HFFc6 (cell line): ENCODE results near the gene ZNF784. TPM values are rescaled to one million over a fixed set of nuclear protein-coding genes. Genes with fewer than 3 reads are reported as not detected.

Source experiments
- DNase-seq: peaks from one replicate; pipeline ENCODE4 v3.0.0-alpha.2; 2018
- H3K27ac Mint-ChIP-seq: 2 replicates; pipeline ENCODE4 v1.8.0; 2020; ENCODE audit warnings: mild to moderate bottlenecking, mixed read lengths
- H3K27me3 Mint-ChIP-seq: 2 replicates; pipeline ENCODE4 v1.8.0; 2021; ENCODE audit warnings: mild to moderate bottlenecking, moderate library complexity, mixed read lengths; ENCODE audit not compliant: insufficient read depth
- H3K36me3 Mint-ChIP-seq: 2 replicates; pipeline ENCODE4 v1.8.0; 2021; ENCODE audit warnings: low read depth, mixed read lengths
- H3K4me1 Mint-ChIP-seq: 2 replicates; pipeline ENCODE4 v1.8.0; 2020; ENCODE audit warnings: low read depth, mixed read lengths
- H3K4me3 Mint-ChIP-seq: 2 replicates; pipeline ENCODE4 v1.8.0; 2020; ENCODE audit warnings: mild to moderate bottlenecking, moderate library complexity, mixed read lengths
- H3K9me3 Mint-ChIP-seq: 2 replicates; pipeline ENCODE4 v1.8.0; 2020; ENCODE audit warnings: mild to moderate bottlenecking, mixed read lengths
- CTCF ChIP-seq: fragments of 200-600 bp; sonication (generic); IDR thresholded peaks from 2 replicates; pipeline ENCODE4 v1.5.0; 2021; ENCODE audit warnings: antibody characterized with exemption, mild to moderate bottlenecking
- total RNA-seq, 6 experiments: library from RNA; stranded (reverse); fragmentation: NEBNext Ultra II Directional; extraction: Animal tissue kit (Norgen Biotek cat#: 25700); gene quantifications; 2 replicates in 1 of 6; 3 replicates in 5 of 6; pipeline ENCODE4 v1.2.3, GENCODE V29; 2021

Gene ZNF784
- total RNA-seq, 6 experiments from 2014 or later, result 4.6 to 5.3 (median 4.8) TPM

GRCh38 chr19:55643887-55644176 lies 19.5 kb upstream of the ZNF784 start:
- Mint-ChIP-seq H3K36me3 (peaks cover 18% of the 10 kb centered on the region), H3K27ac (peak overlapping the region; percentile 86), H3K4me1 (peaks cover 49% of the 10 kb centered on the region), H3K9me3 (no peaks in the 10 kb centered on the region), H3K4me3 (peak overlapping the region; percentile 92), H3K27me3 (peaks cover 9% of the 10 kb centered on the region)
- DNase-seq, result no peak
- TF ChIP-seq CTCF, result no peak

- Mint-ChIP-seq H3K27me3 (peaks cover 9% of the 10 kb centered on the region), H3K4me3 (peak within 1 kb of the TSS; percentile 94), H3K4me1 (peaks cover 50% of the 10 kb centered on the region), H3K36me3 (peaks cover 22% of the 10 kb centered on the region), H3K9me3 (no peaks in the 10 kb centered on the region), H3K27ac (peak within 1 kb of the TSS; percentile 97)
- peak; percentile 62 for DNase-seq
- no peak for TF ChIP-seq CTCF
Measured at GRCh38 chr19:55643003-55643886, 18.9 kb upstream of the ZNF784 start, which contains the start of gene ZNF581. Gene ZNF581 (plus strand): TSS chr19:55643649. CDS start chr19:55644572, 923 bp downstream.

GRCh38 chr19:55642153-55643002 lies 18.0 kb upstream of the ZNF784 start:
- no peak for TF ChIP-seq CTCF
- Mint-ChIP-seq H3K27ac (peak overlapping the region; percentile 97), H3K27me3 (peaks cover 9% of the 10 kb centered on the region), H3K4me3 (peak overlapping the region; percentile 94), H3K9me3 (no peaks in the 10 kb centered on the region), H3K4me1 (peaks cover 53% of the 10 kb centered on the region), H3K36me3 (peaks cover 31% of the 10 kb centered on the region)
- DNase-seq, result no peak

GRCh38 chr19:55641426-55642152 lies 17.2 kb upstream of the ZNF784 start:
- Mint-ChIP-seq H3K4me1 (peaks cover 54% of the 10 kb centered on the region), H3K36me3 (peaks cover 36% of the 10 kb centered on the region), H3K9me3 (no peaks in the 10 kb centered on the region), H3K27me3 (peaks cover 9% of the 10 kb centered on the region), H3K27ac (peak overlapping the region; percentile 87), H3K4me3 (peak overlapping the region; percentile 94)
- TF ChIP-seq CTCF, result no peak
- no peak for DNase-seq
